Upper lobe of right lung (tissue), 1 donor: Measurements from ENCODE around the gene OGFOD3. TPM values are rescaled to one million over a fixed set of nuclear protein-coding genes. Genes with fewer than 3 reads are reported as not detected.

ENCODE experiments used
- ATAC-seq: fragments of 200-7000 bp; cut with Tn5 transposase; one replicate; pipeline ENCODE4 v1.9.1; 2020; ENCODE audit warnings: mild to moderate bottlenecking, moderate library complexity
- DNase-seq: peaks from one replicate; pipeline ENCODE4 v3.0.0-alpha.2; 2020
- H3K27ac ChIP-seq: fragments of 200-600 bp; one replicate; pipeline ENCODE4 v1.8.0; 2022
- H3K27me3 ChIP-seq: fragments of 200-600 bp; one replicate; pipeline ENCODE4 v1.8.0; 2022; ENCODE audit warnings: mild to moderate bottlenecking
- H3K36me3 ChIP-seq: fragments of 200-600 bp; one replicate; pipeline ENCODE4 v1.8.0; 2022
- H3K4me1 ChIP-seq: fragments of 200-600 bp; one replicate; pipeline ENCODE4 v1.8.0; 2022
- H3K4me3 ChIP-seq: fragments of 200-600 bp; one replicate; pipeline ENCODE4 v1.8.0; 2022; ENCODE audit warnings: mild to moderate bottlenecking
- H3K9me3 ChIP-seq: fragments of 200-600 bp; one replicate; pipeline ENCODE4 v1.8.0; 2022
- CTCF ChIP-seq: fragments of 200-600 bp; IDR thresholded peaks from one replicate; pipeline ENCODE4 v1.8.0; 2022; ENCODE audit warnings: antibody characterized with exemption
- intact Hi-C: fragments of 100-400 bp; cut with DNase I; formaldehyde crosslinking; loops from one replicate; pipeline ENCODE4 v1.11.0; 2022
- total RNA-seq: library from RNA; stranded (reverse); fragmentation: NEBNext Ultra II Directional; extraction: Animal tissue kit (Norgen Biotek cat#: 25700); gene quantifications from one replicate; pipeline ENCODE4 v1.2.1, GENCODE V29; 2021
- donor health status: DM: no; HTN: yes; CAD: no; lungs with severe emphysema.

The OGFOD3 gene
- total RNA-seq, 1 donor from 2014 or later = 32.7 TPM

- peaks cover 13% of the 10 kb centered on the region for H3K36me3 ChIP-seq
- H3K27ac ChIP-seq = no peak overlapping the region
- no peak overlapping the region for H3K4me3 ChIP-seq
- H3K4me1 ChIP-seq = no peaks in the 10 kb centered on the region
- intact Hi-C loops = no loop called here
- no peaks in the 10 kb centered on the region for H3K9me3 ChIP-seq
- DNase-seq (no peak), ATAC-seq (no peak)
- no peak for TF ChIP-seq CTCF
- H3K27me3 ChIP-seq = no peaks in the 10 kb centered on the region
Measured at GRCh38 chr17:82392941-82393340, 25.4 kb downstream of the OGFOD3 start.

GRCh38 chr17:82392209-82392920, 26.0 kb downstream of the OGFOD3 start:
- no peak for ATAC-seq
- Histone ChIP-seq H3K36me3 (peaks cover 13% of the 10 kb centered on the region), H3K27me3 (peaks cover 3% of the 10 kb centered on the region), H3K27ac (no peak overlapping the region), H3K4me3 (no peak overlapping the region), H3K9me3 (no peaks in the 10 kb centered on the region), H3K4me1 (no peaks in the 10 kb centered on the region)
- no peak for DNase-seq
- TF ChIP-seq CTCF = no peak
- intact Hi-C loops = no loop called here

DNA sequence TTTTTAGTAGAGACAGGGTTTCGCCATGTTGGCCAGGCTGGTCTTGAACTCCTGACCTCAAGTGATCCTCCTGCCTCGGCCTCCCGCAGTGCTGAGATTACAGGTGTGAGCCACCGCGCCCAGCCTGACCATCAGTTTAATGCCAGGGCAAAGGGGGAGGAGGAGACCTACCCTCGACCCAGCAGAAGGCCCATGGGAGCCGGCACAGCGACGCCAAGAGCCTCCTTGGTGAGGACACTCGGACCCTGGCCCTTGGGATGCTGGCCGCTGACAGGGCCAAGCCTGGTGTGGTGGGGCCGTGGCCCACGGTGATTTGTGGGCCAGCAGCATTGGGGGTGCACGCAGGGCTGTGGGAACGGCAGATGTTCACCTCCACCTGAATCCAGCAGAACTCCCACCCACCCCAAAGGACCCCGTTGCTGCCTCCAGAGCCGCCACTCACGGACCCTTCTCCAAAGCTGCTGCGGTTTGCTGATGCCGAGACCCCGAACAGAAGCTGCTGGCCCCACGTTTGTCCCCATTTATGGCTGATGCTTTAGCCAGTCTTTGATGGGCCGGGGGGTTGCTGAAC, 26.8 kb downstream of the OGFOD3 start:
- H3K27me3 ChIP-seq = peaks cover 10% of the 10 kb centered on the region
- no peaks in the 10 kb centered on the region for H3K4me1 ChIP-seq
- no peaks in the 10 kb centered on the region for H3K9me3 ChIP-seq
- H3K36me3 ChIP-seq = peaks cover 13% of the 10 kb centered on the region
- intact Hi-C loops = no loop called here
- no peak overlapping the region for H3K27ac ChIP-seq
- H3K4me3 ChIP-seq = no peak overlapping the region
- no peak for TF ChIP-seq CTCF
- ATAC-seq = no peak
- no peak for DNase-seq

DNA sequence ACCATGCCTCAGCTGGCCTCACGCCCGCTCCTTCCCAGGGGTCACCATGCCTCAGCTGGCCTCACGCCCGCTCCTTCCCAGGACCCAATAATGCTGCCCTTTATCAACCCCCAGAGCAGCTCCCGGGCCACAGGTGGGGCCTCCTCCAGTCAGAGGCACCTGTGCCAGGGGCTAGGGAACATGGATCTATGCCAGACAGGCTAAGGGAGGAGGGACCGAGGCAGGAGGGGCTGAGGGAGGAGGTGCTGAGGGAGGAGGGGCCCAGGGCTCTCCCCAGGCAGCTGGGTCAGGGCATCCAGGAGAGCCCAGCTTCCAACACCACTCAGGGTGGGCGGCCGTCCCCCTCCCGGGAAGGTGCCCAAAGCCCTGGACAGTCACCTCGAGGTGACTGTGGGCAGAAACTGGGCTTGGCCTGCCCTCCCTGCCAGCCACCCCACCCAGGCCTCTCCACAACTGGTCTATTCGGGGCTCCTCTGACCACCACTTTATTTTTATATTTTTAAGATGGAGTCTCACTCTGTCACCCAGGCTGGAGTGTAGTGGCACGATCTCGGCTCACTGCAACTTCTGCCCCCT, 27.4 kb downstream of the OGFOD3 start:
- TF ChIP-seq CTCF = no peak
- ATAC-seq (no peak), DNase-seq (no peak)
- no peak overlapping the region for H3K4me3 ChIP-seq
- H3K36me3 ChIP-seq = peaks cover 13% of the 10 kb centered on the region
- H3K27me3 ChIP-seq = peaks cover 14% of the 10 kb centered on the region
- no peaks in the 10 kb centered on the region for H3K9me3 ChIP-seq
- no peak overlapping the region for H3K27ac ChIP-seq
- intact Hi-C loops = no loop called here
- no peaks in the 10 kb centered on the region for H3K4me1 ChIP-seq

DNA sequence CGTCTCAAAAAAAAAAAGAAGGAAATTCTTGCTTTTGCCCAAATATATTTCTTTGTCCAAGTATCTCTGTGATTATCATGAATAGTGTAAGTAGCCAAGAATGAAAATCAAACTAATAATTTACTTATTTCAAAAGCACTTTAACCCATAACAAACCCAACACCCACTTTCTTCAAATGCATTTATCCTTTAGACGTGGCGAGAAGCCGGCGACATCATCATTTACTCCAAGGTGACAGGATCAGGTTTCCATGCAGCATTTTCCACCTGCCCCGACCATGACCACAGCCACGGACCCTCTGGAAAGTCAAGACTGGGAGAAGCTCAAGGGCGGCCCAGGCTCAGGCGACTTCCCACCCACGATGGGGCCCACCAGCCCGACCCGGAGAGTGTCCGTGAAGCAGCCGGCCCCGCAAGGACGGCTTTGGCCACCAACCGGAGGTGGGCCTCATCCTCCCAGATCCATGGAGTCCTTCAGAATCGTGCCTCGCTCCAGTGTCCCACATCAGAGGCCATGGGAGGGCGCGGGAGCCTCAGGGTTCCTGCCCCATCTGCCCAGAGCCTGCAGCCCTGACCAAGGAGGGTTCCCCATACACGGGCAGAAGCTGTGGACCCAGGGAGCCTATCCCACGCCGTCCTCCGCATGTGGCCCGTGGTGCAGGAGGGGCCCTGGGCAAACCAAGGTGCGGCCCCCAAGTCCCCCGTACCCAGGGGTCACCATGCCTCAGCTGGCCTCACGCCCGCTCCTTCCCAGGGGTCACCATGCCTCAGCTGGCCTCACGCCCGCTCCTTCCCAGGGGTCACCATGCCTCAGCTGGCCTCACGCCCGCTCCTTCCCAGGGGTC, 28.1 kb downstream of the OGFOD3 start:
- ATAC-seq (no peak), DNase-seq (no peak)
- intact Hi-C loops = no loop called here
- peaks cover 12% of the 10 kb centered on the region for H3K36me3 ChIP-seq
- no peaks in the 10 kb centered on the region for H3K9me3 ChIP-seq
- peaks cover 1% of the 10 kb centered on the region for H3K4me1 ChIP-seq
- H3K27ac ChIP-seq = no peak overlapping the region
- peaks cover 20% of the 10 kb centered on the region for H3K27me3 ChIP-seq
- H3K4me3 ChIP-seq = no peak overlapping the region
- TF ChIP-seq CTCF = no peak
